Heart left ventricle (tissue), 16 donors: ENCODE measurements around the gene SRPRB. TPM values are rescaled to one million over a fixed set of nuclear protein-coding genes. Genes with fewer than 3 reads are reported as not detected.
A peak's percentile ranks its signal among the peaks of the same experiment; 100 is the strongest.

ENCODE experiments used
- ATAC-seq, 4 donors: fragments of 200-7000 bp; cut with Tn5 transposase; one replicate each; pipeline ENCODE4 v1.9.1; 2020 to 2022; ENCODE audit warnings: moderate library complexity in 4 of 4, mild to moderate bottlenecking in 3 of 4, moderate number of reproducible peaks in 1 of 4
- DNase-seq, 5 donors: peaks; one replicate each; pipeline ENCODE4 v3.0.0-alpha.2; 2020
- H3K27ac ChIP-seq, 12 donors: fragments of 200-600 bp; sonication (generic) in 4 of 12; one replicate each; pipeline versions ENCODE4 v1.5.0 to v1.8.0; 2016 to 2022; ENCODE audit warnings: mild to moderate bottlenecking in 2 of 12
- H3K27me3 ChIP-seq, 9 donors: fragments of 200-600 bp; sonication (generic) in 2 of 9; one replicate each; pipeline versions ENCODE4 v1.5.1 to v1.8.0; 2016 to 2022; ENCODE audit warnings: mild to moderate bottlenecking in 3 of 9
- H3K36me3 ChIP-seq, 9 donors: fragments of 200-600 bp; sonication (generic) in 2 of 9; one replicate each; pipeline versions ENCODE4 v1.5.0 to v1.8.0; 2018 to 2022; ENCODE audit warnings: mild to moderate bottlenecking in 2 of 9
- H3K4me1 ChIP-seq, 12 donors: fragments of 200-600 bp; sonication (generic) in 4 of 12; one replicate each; pipeline versions ENCODE4 v1.5.0 to v1.8.0; 2016 to 2022; ENCODE audit warnings: mild to moderate bottlenecking in 3 of 12
- H3K4me3 ChIP-seq, 12 donors: fragments of 200-600 bp; sonication (generic) in 4 of 12; one replicate each; pipeline versions ENCODE4 v1.5.0 to v1.8.0; 2017 to 2022; ENCODE audit warnings: mild to moderate bottlenecking in 9 of 12, moderate library complexity in 4 of 12
- H3K9me3 ChIP-seq, 12 donors: fragments of 200-600 bp; sonication (generic) in 4 of 12; one replicate each; pipeline versions ENCODE4 v1.5.0 to v1.8.0; 2016 to 2022; ENCODE audit warnings: mild to moderate bottlenecking in 1 of 12
- CTCF ChIP-seq, 12 donors: fragments of 200-600 bp; sonication (generic) in 4 of 12; IDR thresholded peaks; one replicate each; pipeline versions ENCODE4 v1.5.0 to v1.8.0; 2018 to 2022; ENCODE audit warnings: antibody characterized with exemption in 12 of 12, mild to moderate bottlenecking in 5 of 12
- POLR2A ChIP-seq, 2 donors: fragments of 450-650 bp; IDR thresholded peaks; one replicate each; pipeline ENCODE4 v1.6.1; 2017; ENCODE audit warnings: antibody characterized with exemption in 2 of 2, mild to moderate bottlenecking in 2 of 2, moderate library complexity in 2 of 2
- WGBS, 4 donors: extraction: QIAGEN DNeasy Blood & Tissue Kit in 2 of 4; methylation state at CpG; one replicate each; pipeline versions ENCODE4 v1.1.5 to v1.1.7; 2013 to 2018; 5-methylcytosine and 5-hydroxymethylcytosine counted together
- intact Hi-C, 10 donors: fragments of 100-400 bp; cut with DNase I; formaldehyde crosslinking; loops; one replicate each; pipeline versions ENCODE4 v1.11.1 to v1.14.2; 2022
- polyA plus RNA-seq, 2 donors: library from polyadenylated mRNA; stranded (reverse); fragments of 200-250 nt; gene quantifications; one replicate each; pipeline ENCODE4 v1.2.3, GENCODE V29; 2013
- total RNA-seq, 9 donors: library from RNA; depleted of rRNA in 2 of 9; stranded (reverse); fragments of >200 nt in 2 of 9; fragmentation: NEBNext Ultra II Directional in 3 of 9; extraction: Animal tissue kit (Norgen Biotek cat#: 25700) in 3 of 9; gene quantifications; one replicate each; pipeline versions ENCODE4 v1.1.0 to v1.2.4, GENCODE V29; 2016 to 2023
- donor health status: ischemic (EF 13 %, LVEDD 7.1; RV severe dilation, severe dysfunction).
- donor health status: healthy with polysubstance abuse.
- donor health status: DM: no; HTN: yes; CAD: no.
- donor health status: DM: no; HTN: no; CAD: no.
- donor health status: ischemic (EF 25% LVEDD 6.9; RV normal size, moderate dysfunction).
- donor health status: ischemic (EF 25% LVEDD 5.7; RV mildly dilated, moderate dysfunction).
- donor health status: healthy.
- donor health status: DM: yes; HTN: yes; CAD: no.
- donor health status: ischemic (EF 35%, LVEDD 5.7; RV mildly dilated, moderate dysfunction).
- donor health status: nonischemic (EF 11% LVEDD 7.7; RV severe dilation, severe dysfunction).
- donor health status: DM: yes; HTN: yes; CAD: no.
- donor health status: PGD.
- donor health status: ischemic (EF 29% LVEDD 5.4; RV normal size, mild dysfunction).
- donor health status: nonischemic (EF 23%, LVEDD 6.1; RV moderate dilation, normal function).

SRPRB gene
- total and polyA plus RNA-seq, 11 donors, result 13.3 to 55.0 (median 24.9) TPM

GRCh38 chr3:133830071-133830470, 24.5 kb downstream of the SRPRB start:
- DNase-seq, result peak in 2 of 5 donors; percentile 39 to 62
- peak overlapping the region in 8 of 12 donors; percentile 4 to 74 (median 53) for H3K27ac ChIP-seq
- no peak overlapping the region for H3K4me3 ChIP-seq
- ATAC-seq, result peak; percentile 60 to 68 (median 64)
- peaks cover 0 to 17% (median 4%) of the 10 kb centered on the region in 9 donors for H3K36me3 ChIP-seq
- intact Hi-C loops, result no loop called here
- H3K9me3 ChIP-seq, result no peaks in the 10 kb centered on the region
- WGBS, 4 donors, result 51 to 61% (median 57%) methylated on average over 3 of the region's 3 CpGs
- TF ChIP-seq CTCF (IDR thresholded peaks at IDR 0.05), result no peak
- TF ChIP-seq POLR2A (IDR thresholded peaks at IDR 0.05), result no peak
- peaks cover 0 to 24% (median 9%) of the 10 kb centered on the region in 12 donors for H3K4me1 ChIP-seq
- H3K27me3 ChIP-seq, result no peaks in the 10 kb centered on the region

- Histone ChIP-seq H3K27me3 (no peaks in the 10 kb centered on the region), H3K9me3 (no peaks in the 10 kb centered on the region), H3K4me1 (peaks cover 0 to 24% (median 9%) of the 10 kb centered on the region in 12 donors), H3K27ac (no peak overlapping the region), H3K4me3 (no peak overlapping the region), H3K36me3 (peaks cover 0 to 23% (median 0%) of the 10 kb centered on the region in 9 donors)
- TF ChIP-seq CTCF (IDR thresholded peaks at IDR 0.05) (no peak), POLR2A (IDR thresholded peaks at IDR 0.05) (no peak)
- ATAC-seq, result no peak
- 77 to 90% (median 84%) methylated on average over 9 to 13 of the region's 13 CpGs for WGBS, 4 donors
- DNase-seq, result no peak
- intact Hi-C loops, result no loop called here
Measured at GRCh38 chr3:133831966-133832801, 26.6 kb downstream of the SRPRB start.

- Histone ChIP-seq H3K27me3 (no peaks in the 10 kb centered on the region), H3K4me1 (peaks cover 0 to 24% (median 9%) of the 10 kb centered on the region in 12 donors), H3K9me3 (no peaks in the 10 kb centered on the region), H3K4me3 (no peak overlapping the region), H3K27ac (no peak overlapping the region), H3K36me3 (peaks cover 0 to 27% (median 4%) of the 10 kb centered on the region in 9 donors)
- intact Hi-C loops, result no loop called here
- no peak for TF ChIP-seq POLR2A (IDR thresholded peaks at IDR 0.05)
- TF ChIP-seq CTCF (IDR thresholded peaks at IDR 0.05), result no peak
- DNase-seq (no peak), ATAC-seq (no peak)
- 90 to 97% (median 94%) methylated on average over 10 of the region's 10 CpGs for WGBS, 4 donors
Measured at GRCh38 chr3:133832802-133833144, 27.2 kb downstream of the SRPRB start.

- Histone ChIP-seq H3K27me3 (no peaks in the 10 kb centered on the region), H3K36me3 (peaks cover 0 to 28% (median 4%) of the 10 kb centered on the region in 9 donors), H3K9me3 (no peaks in the 10 kb centered on the region), H3K4me3 (no peak overlapping the region), H3K4me1 (peaks cover 0 to 24% (median 9%) of the 10 kb centered on the region in 12 donors), H3K27ac (no peak overlapping the region)
- intact Hi-C loops, result no loop called here
- WGBS, 4 donors, result 84 to 90% (median 88%) methylated on average over 3 to 5 of the region's 5 CpGs
- TF ChIP-seq POLR2A (IDR thresholded peaks at IDR 0.05) (no peak), CTCF (IDR thresholded peaks at IDR 0.05) (no peak)
- DNase-seq (no peak), ATAC-seq (no peak)
Measured at GRCh38 chr3:133833267-133833666, 27.7 kb downstream of the SRPRB start.
